K562 (cell line): ENCODE data around the gene RARA. TPM values are rescaled to one million over a fixed set of nuclear protein-coding genes. Genes with fewer than 3 reads are reported as not detected.

Source experiments
- BHLHE40 ChIP-seq: IDR thresholded peaks from 2 replicates; pipeline ENCODE4 v1.6.1; 2011; ENCODE audit warnings: low read length, improper control_type of control experiment
- CBX3 ChIP-seq, 2 experiments: IDR thresholded peaks; 1 replicate in 1 of 2; 2 replicates in 1 of 2; pipeline ENCODE4 v1.6.1; 2012; ENCODE audit warnings: inconsistent platforms in 2 of 2, low read length in 2 of 2, borderline replicate concordance in 1 of 2, control low read depth in 1 of 2
- CC2D1A ChIP-seq: fragments of 450-650 bp; IDR thresholded peaks from 2 replicates; pipeline ENCODE4 v1.6.1; 2017; ENCODE audit warnings: mild to moderate bottlenecking
- CCNT2 ChIP-seq: IDR thresholded peaks from 2 replicates; pipeline ENCODE4 v1.6.1; 2011; ENCODE audit warnings: borderline replicate concordance, low read depth, mild to moderate bottlenecking, moderate library complexity, mixed read lengths, low read length; ENCODE audit not compliant: insufficient read length; ENCODE audit errors: extremely low read depth
- EGR1 ChIP-seq: fragments of 450-650 bp; conservative IDR thresholded peaks from 2 replicates; pipeline ENCODE4 v1.6.1; 2017; ENCODE audit warnings: mild to moderate bottlenecking
- KDM5B ChIP-seq: fragments of 200-600 bp; sonication (generic); IDR thresholded peaks from 2 replicates; pipeline ENCODE4 v1.6.1; 2012; ENCODE audit warnings: low read depth, mild to moderate bottlenecking, moderate library complexity, low read length, control low read depth, inconsistent platforms; ENCODE audit not compliant: insufficient replicate concordance
- MLX ChIP-seq, 2 experiments: fragments of 450-650 bp in 1 of 2; sonication (generic) in 1 of 2; formaldehyde crosslinking; conservative IDR thresholded peaks; 2 replicates each; pipeline versions ENCODE4 v1.4.0 to v1.8.1; 2020 to 2022; ENCODE audit warnings: mild to moderate bottlenecking in 1 of 2, missing genetic modification reagents in 1 of 2
- NONO ChIP-seq, 2 experiments: fragments of 200-400 bp in 1 of 2; fragments of 450-650 bp in 1 of 2; formaldehyde crosslinking in 1 of 2; IDR thresholded peaks; 2 replicates each; pipeline ENCODE4 v1.6.1; 2017; ENCODE audit warnings: low read depth in 2 of 2, mild to moderate bottlenecking in 2 of 2, moderate library complexity in 2 of 2, low read length in 1 of 2
- POLR2AphosphoS2 ChIP-seq: IDR thresholded peaks from 2 replicates; pipeline ENCODE4 v1.6.1; 2012; ENCODE audit warnings: low read length, improper control_type of control experiment
- RBFOX2 ChIP-seq: fragments of 200-400 bp; formaldehyde crosslinking; IDR thresholded peaks from 2 replicates; pipeline ENCODE4 v1.6.1; 2017; ENCODE audit warnings: low read depth, mild to moderate bottlenecking, low read length, moderate library complexity
- TAF7 ChIP-seq: fragments of 450-650 bp; IDR thresholded peaks from 2 replicates; pipeline ENCODE4 v1.6.1; 2016; ENCODE audit warnings: missing genetic modification characterization, missing compliant biosample characterization
- TFAP4 ChIP-seq: sonication (generic); formaldehyde crosslinking; IDR thresholded peaks from 2 replicates; pipeline ENCODE4 v1.8.0; 2022; ENCODE audit warnings: missing genetic modification reagents, mild to moderate bottlenecking, moderate library complexity, borderline replicate concordance
- YY1 ChIP-seq, 3 experiments: IDR thresholded peaks; 2 replicates each; pipeline ENCODE4 v1.6.1; 2011; ENCODE audit warnings: low read length in 2 of 3, mild to moderate bottlenecking in 2 of 3, moderate library complexity in 2 of 3, borderline replicate concordance in 1 of 3, control low read depth in 1 of 3, low read depth in 1 of 3; ENCODE audit not compliant: insufficient read depth in 3 of 3, insufficient replicate concordance in 2 of 3, control insufficient read depth in 1 of 3, insufficient read length in 1 of 3; ENCODE audit errors: extremely low read depth in 1 of 3
- ZNF280A ChIP-seq: fragments of 450-650 bp; IDR thresholded peaks from 2 replicates; pipeline ENCODE4 v1.6.1; 2018; ENCODE audit warnings: mild to moderate bottlenecking, low read depth; ENCODE audit not compliant: partially characterized antibody
- polyA plus RNA-seq, 8 experiments: library from polyadenylated mRNA; depleted of rRNA in 4 of 8; stranded (reverse) in 5 of 8; unstranded in 3 of 8; fragments of >200 nt; fragmentation: Nextera tagmentation in 2 of 8; fragmentation: Illumina TruSeq in 1 of 8; extraction: Ambion mirVana in 2 of 8; extraction: Trizol in 1 of 8; gene quantifications; 2 replicates each; pipeline versions ENCODE4 v1.2.1 to v1.2.3, GENCODE V29; 2011 to 2014; ENCODE audit warnings: inconsistent platforms in 1 of 8, missing spikeins in 1 of 8
- total RNA-seq, 7 experiments: library from RNA; depleted of rRNA in 6 of 7; stranded (reverse); fragments of >200 nt in 6 of 7; fragmentation: Illumina TruSeq in 2 of 7; extraction: Trizol in 2 of 7; gene quantifications; 2 replicates each; pipeline versions ENCODE4 v1.2.1 to v1.2.3, GENCODE V29; 2011 to 2021; ENCODE audit warnings: low replicate concordance in 1 of 7
- TF ChIP-seq, protein P1 (sequence below): fragments of 450-650 bp; IDR thresholded peaks from 2 replicates; pipeline ENCODE4 v1.6.1; 2017; ENCODE audit warnings: antibody characterized with exemption
- TF ChIP-seq, protein P2 (sequence below), 2 experiments: fragments of 450-650 bp; conservative IDR thresholded peaks; 2 replicates each; pipeline ENCODE4 v1.6.1; 2017; ENCODE audit warnings: mild to moderate bottlenecking in 2 of 2, moderate library complexity in 2 of 2

RARA gene
- total and polyA plus RNA-seq, 9 of the 15 experiments (the other 6 are each of a cell fraction or from before 2014, with no cell fraction given), result 0.10 to 28.0 (median 7.9) TPM

- TF ChIP-seq, protein P1, sequence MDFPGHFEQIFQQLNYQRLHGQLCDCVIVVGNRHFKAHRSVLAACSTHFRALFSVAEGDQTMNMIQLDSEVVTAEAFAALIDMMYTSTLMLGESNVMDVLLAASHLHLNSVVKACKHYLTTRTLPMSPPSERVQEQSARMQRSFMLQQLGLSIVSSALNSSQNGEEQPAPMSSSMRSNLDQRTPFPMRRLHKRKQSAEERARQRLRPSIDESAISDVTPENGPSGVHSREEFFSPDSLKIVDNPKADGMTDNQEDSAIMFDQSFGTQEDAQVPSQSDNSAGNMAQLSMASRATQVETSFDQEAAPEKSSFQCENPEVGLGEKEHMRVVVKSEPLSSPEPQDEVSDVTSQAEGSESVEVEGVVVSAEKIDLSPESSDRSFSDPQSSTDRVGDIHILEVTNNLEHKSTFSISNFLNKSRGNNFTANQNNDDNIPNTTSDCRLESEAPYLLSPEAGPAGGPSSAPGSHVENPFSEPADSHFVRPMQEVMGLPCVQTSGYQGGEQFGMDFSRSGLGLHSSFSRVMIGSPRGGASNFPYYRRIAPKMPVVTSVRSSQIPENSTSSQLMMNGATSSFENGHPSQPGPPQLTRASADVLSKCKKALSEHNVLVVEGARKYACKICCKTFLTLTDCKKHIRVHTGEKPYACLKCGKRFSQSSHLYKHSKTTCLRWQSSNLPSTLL, result no peak
- TF ChIP-seq TAF7 (tag) (no peak), CBX3 (IDR thresholded peaks at IDR 0.05; ENCODE audit: borderline replicate concordance in 1 of 2, low read length in 2 of 2) (no peak), POLR2AphosphoS2 (no peak), ZNF280A (no peak), RBFOX2 (peak; percentile 47; the same call in 1 of the 2 replicates), CCNT2 (peak; percentile 2), CC2D1A (peak; percentile 76), NONO (IDR thresholded peaks at IDR 0.05; ENCODE audit: low read depth in 2 of 2, low read length in 1 of 2) (0 out of 4 replicates have a peak, but pooled peaks of 1 of the 2 experiments have one; percentile 33), TFAP4 (CRISPR knock-in tag) (peak; percentile 92), YY1 (IDR thresholded peaks at IDR 0.05; ENCODE audit: borderline replicate concordance in 1 of 3, control insufficient read depth in 1 of 3, extremely low read depth in 1 of 3, insufficient read depth in 3 of 3, insufficient read length in 1 of 3, insufficient replicate concordance in 2 of 3, low read depth in 1 of 3, low read length in 2 of 3) (peak in 1 of 3 experiments; percentile 50), BHLHE40 (peak; percentile 45), EGR1 (0 out of 2 replicates have a peak, but pooled peaks have one; percentile 16), MLX (CRISPR knock-in tag; conservative IDR thresholded peaks at IDR 0.05) (no peak), KDM5B (no peak)
- TF ChIP-seq, protein P2, sequence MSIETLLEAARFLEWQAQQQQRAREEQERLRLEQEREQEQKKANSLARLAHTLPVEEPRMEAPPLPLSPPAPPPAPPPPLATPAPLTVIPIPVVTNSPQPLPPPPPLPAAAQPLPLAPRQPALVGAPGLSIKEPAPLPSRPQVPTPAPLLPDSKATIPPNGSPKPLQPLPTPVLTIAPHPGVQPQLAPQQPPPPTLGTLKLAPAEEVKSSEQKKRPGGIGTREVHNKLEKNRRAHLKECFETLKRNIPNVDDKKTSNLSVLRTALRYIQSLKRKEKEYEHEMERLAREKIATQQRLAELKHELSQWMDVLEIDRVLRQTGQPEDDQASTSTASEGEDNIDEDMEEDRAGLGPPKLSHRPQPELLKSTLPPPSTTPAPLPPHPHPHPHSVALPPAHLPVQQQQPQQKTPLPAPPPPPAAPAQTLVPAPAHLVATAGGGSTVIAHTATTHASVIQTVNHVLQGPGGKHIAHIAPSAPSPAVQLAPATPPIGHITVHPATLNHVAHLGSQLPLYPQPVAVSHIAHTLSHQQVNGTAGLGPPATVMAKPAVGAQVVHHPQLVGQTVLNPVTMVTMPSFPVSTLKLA (conservative IDR thresholded peaks at IDR 0.05), result 0 out of 4 replicates have a peak, but pooled peaks of 1 of the 2 experiments have one; percentile 19
Observed at GRCh38 chr17:40355123-40355803, 46.3 kb downstream of the RARA start (continued).
